Jurkat, Clone E6-1 (cell line): ENCODE data around the gene MTCH2.
"Not testable (repeated sequence)": the region's sequence is repeated elsewhere in the genome, so short reads cannot be mapped to it uniquely, and the experiment has no call there.

Experiments
- DNase-seq: peaks from one replicate; pipeline ENCODE4 v3.0.0-alpha.2; 2011; ENCODE audit warnings: low read depth, low spot score
- H3K4me3 ChIP-seq: 2 replicates; pipeline ENCODE4 v1.5.1; 2011; ENCODE audit warnings: mild to moderate bottlenecking, low read length, control low read depth, moderate library complexity

Gene MTCH2

GRCh38 chr11:47645500-47645899, 3.1 kb upstream of the MTCH2 start:
- H3K4me3 ChIP-seq, result no peak overlapping the region
- no peak for DNase-seq

GRCh38 chr11:47641600-47642098, 710 bp downstream of the MTCH2 start:
- DNase-seq, result no peak
- H3K4me3 ChIP-seq, result peak overlapping the region; percentile 63

GRCh38 chr11:47640506-47640905, 1.9 kb downstream of the MTCH2 start:
- DNase-seq, H3K4me3 ChIP-seq: not testable (repeated sequence)

GRCh38 chr11:47636331-47636730, 6.0 kb downstream of the MTCH2 start:
- not testable (repeated sequence) for H3K4me3 ChIP-seq, DNase-seq

- H3K4me3 ChIP-seq, result no peak overlapping the region
- no peak for DNase-seq
Measured at GRCh38 chr11:47631473-47631872, 10.9 kb downstream of the MTCH2 start.

- H3K4me3 ChIP-seq, result no peak overlapping the region
- no peak for DNase-seq
Measured at GRCh38 chr11:47628026-47628425, 14.3 kb downstream of the MTCH2 start.

GRCh38 chr11:47626234-47626633, 16.1 kb downstream of the MTCH2 start:
- no peak for DNase-seq
- H3K4me3 ChIP-seq, result no peak overlapping the region

- no peak for DNase-seq
- no peak overlapping the region for H3K4me3 ChIP-seq
Measured at GRCh38 chr11:47620836-47621378, 21.5 kb downstream of the MTCH2 start.

- H3K4me3 ChIP-seq, result no peak overlapping the region
- no peak for DNase-seq
Measured at GRCh38 chr11:47617417-47617809, 24.9 kb downstream of the MTCH2 start.

- no peak overlapping the region for H3K4me3 ChIP-seq
- peak; percentile 31 for DNase-seq
Measured at GRCh38 chr11:47616726-47617416, 25.5 kb downstream of the MTCH2 start.

GRCh38 chr11:47615249-47615648, 27.1 kb downstream of the MTCH2 start:
- no peak for DNase-seq
- H3K4me3 ChIP-seq, result no peak overlapping the region

- no peak overlapping the region for H3K4me3 ChIP-seq
- no peak for DNase-seq
Measured at GRCh38 chr11:47611348-47611794, 31.0 kb downstream of the MTCH2 start.

- DNase-seq, result no peak
- H3K4me3 ChIP-seq, result no peak overlapping the region
Measured at GRCh38 chr11:47609675-47610074, 32.7 kb downstream of the MTCH2 start.

- DNase-seq, result no peak
- no peak overlapping the region for H3K4me3 ChIP-seq
Measured at GRCh38 chr11:47607380-47607779, 35.0 kb downstream of the MTCH2 start.

- peak; percentile 25 for DNase-seq
- H3K4me3 ChIP-seq, result no peak overlapping the region
Measured at GRCh38 chr11:47606731-47607130, 35.6 kb downstream of the MTCH2 start.

- H3K4me3 ChIP-seq, result no peak overlapping the region
- DNase-seq, result no peak
Measured at GRCh38 chr11:47605921-47606320, 36.4 kb downstream of the MTCH2 start.

GRCh38 chr11:47603295-47603694, 39.1 kb downstream of the MTCH2 start:
- DNase-seq, result no peak
- H3K4me3 ChIP-seq, result no peak overlapping the region

- no peak overlapping the region for H3K4me3 ChIP-seq
- no peak for DNase-seq
Measured at GRCh38 chr11:47599902-47600301, 42.5 kb downstream of the MTCH2 start.

GRCh38 chr11:47595967-47596366, 46.4 kb downstream of the MTCH2 start:
- no peak for DNase-seq
- no peak overlapping the region for H3K4me3 ChIP-seq

- DNase-seq, result no peak
- no peak overlapping the region for H3K4me3 ChIP-seq
Measured at GRCh38 chr11:47595029-47595428, 47.3 kb downstream of the MTCH2 start.
